NCI-H1092 treated with DMSO at 0.1 percent for 48 hours (cell line): Measurements from ENCODE around the gene AP1M1.

Experiments
- DNase-seq: peaks from one replicate; lab custom pipeline; 2025; lab: John Stamatoyannopoulos, UW

Gene AP1M1

GRCh38 chr19:16207490-16208025 lies 9.8 kb downstream of the AP1M1 start:
- DNase-seq: no peak

- no peak for DNase-seq
Observed at GRCh38 chr19:16208064-16208759, 10.5 kb downstream of the AP1M1 start.

- peak; percentile 56 for DNase-seq
Observed at GRCh38 chr19:16208847-16209665, 11.3 kb downstream of the AP1M1 start.

- DNase-seq: peak; percentile 57
Observed at GRCh38 chr19:16210168-16210567, 12.5 kb downstream of the AP1M1 start.

GRCh38 chr19:16213076-16213475 lies 15.4 kb downstream of the AP1M1 start:
- DNase-seq: no peak

GRCh38 chr19:16216744-16217670 lies 19.3 kb downstream of the AP1M1 start:
- peak; percentile 82 for DNase-seq

GRCh38 chr19:16217716-16218451 lies 20.2 kb downstream of the AP1M1 start:
- DNase-seq: no peak

- DNase-seq: no peak
Observed at GRCh38 chr19:16218851-16219250, 21.1 kb downstream of the AP1M1 start.

GRCh38 chr19:16222806-16223205 lies 25.1 kb downstream of the AP1M1 start:
- no peak for DNase-seq

- no peak for DNase-seq
Observed at GRCh38 chr19:16223746-16224145, 26.0 kb downstream of the AP1M1 start.

GRCh38 chr19:16224293-16225045 lies 26.8 kb downstream of the AP1M1 start:
- no peak for DNase-seq

GRCh38 chr19:16225279-16226183 lies 27.8 kb downstream of the AP1M1 start:
- no peak for DNase-seq

GRCh38 chr19:16226184-16226591 lies 28.5 kb downstream of the AP1M1 start:
- DNase-seq: no peak

GRCh38 chr19:16226878-16227836 lies 29.4 kb downstream of the AP1M1 start:
- DNase-seq: no peak

- DNase-seq: no peak
Observed at GRCh38 chr19:16227837-16228636, 30.3 kb downstream of the AP1M1 start.

GRCh38 chr19:16228637-16229321 lies 31.1 kb downstream of the AP1M1 start:
- no peak for DNase-seq

- DNase-seq: no peak
Observed at GRCh38 chr19:16229322-16229641, 31.6 kb downstream of the AP1M1 start.
